ENCODE results near the gene KDM7A.

GRCh38 chr7:140035400-140036223 is 141.2 kb downstream of the KDM7A start:
- TF ChIP-seq EP300 (IDR thresholded peaks at IDR 0.05) (no peak), CTCF (IDR thresholded peaks at IDR 0.05) (no peak), POLR2A (IDR thresholded peaks at IDR 0.05) (no peak)

Measured in ovary (tissue), 3 donors.